Measurements from ENCODE around the gene RNASE1. TPM values are rescaled to one million over a fixed set of nuclear protein-coding genes. Genes with fewer than 3 reads are reported as not detected.

RNASE1 gene
- total and polyA plus RNA-seq, 2 donors (not counting 1 experiment from before 2014, with no cell fraction given) = 0.25 to 0.81 TPM

- Mint-ChIP-seq H3K4me1 (no peaks in the 10 kb centered on the region), H3K9me3 (ENCODE audit: insufficient read depth) (no peaks in the 10 kb centered on the region), H3K27me3 (peaks cover 5% of the 10 kb centered on the region), H3K27ac (no peak overlapping the region), H3K4me3 (no peak overlapping the region)
- H2AFZ ChIP-seq (ENCODE audit: insufficient read depth, low read depth, low read length, poor library complexity, severe bottlenecking) = no peak overlapping the region
- H4K20me1 ChIP-seq (ENCODE audit: control insufficient read depth, insufficient read depth, low read length, poor library complexity, severe bottlenecking) = no peaks in the 10 kb centered on the region
- ChIA-PET POLR2A (no interaction called here), CTCF (no interaction called here)
- H3K27me3 ChIP-seq (replicated peaks in 1 of 4; ENCODE audit: control extremely low read depth in 1 of 4, control insufficient read depth in 3 of 4, insufficient read depth in 4 of 4, low read length in 3 of 4) = no peaks in the 10 kb centered on the region
- no peak for TF ChIP-seq EZH2 (IDR thresholded peaks at IDR 0.05; ENCODE audit: borderline replicate concordance, insufficient read depth, low read depth, low read length, poor library complexity, severe bottlenecking)
- no peak for TF ChIP-seq CTCF (IDR thresholded peaks at IDR 0.05)
- H3K9ac ChIP-seq (ENCODE audit: low read length) = no peak overlapping the region
- no peak overlapping the region for H3K27ac ChIP-seq (ENCODE audit: low read length in 2 of 2)
- H3K79me2 ChIP-seq (ENCODE audit: control insufficient read depth, insufficient read depth, low read length) = no peaks in the 10 kb centered on the region
- WGBS (ENCODE audit: insufficient coverage) = 83% methylated on average over 3 of the region's 5 CpGs
- no peak for ATAC-seq (ENCODE audit: low read depth)
- no peak overlapping the region for H3K4me2 ChIP-seq (replicated peaks; ENCODE audit: low read depth, low read length, poor library complexity, severe bottlenecking)
- no peaks in the 10 kb centered on the region for H3K4me1 ChIP-seq (ENCODE audit: control insufficient read depth in 2 of 2, insufficient read depth in 2 of 2, low read length in 2 of 2)
- no peaks in the 10 kb centered on the region for H3K36me3 ChIP-seq (replicated peaks in 1 of 2; ENCODE audit: control extremely low read depth in 1 of 2, control insufficient read depth in 1 of 2, extremely low read depth in 1 of 2, insufficient read depth in 2 of 2, low read length in 1 of 2)
- intact Hi-C loops (cut with micrococcal nuclease) = no loop called here
- H3K4me3 ChIP-seq (ENCODE audit: control extremely low read depth in 1 of 5, extremely low read depth in 1 of 5, insufficient read depth in 1 of 5, low read depth in 2 of 5, low read length in 4 of 5) = no peak overlapping the region
- no peak for DNase-seq
- peaks cover 0 to 3% (median 1%) of the 10 kb centered on the region in 3 donors for H3K9me3 ChIP-seq (ENCODE audit: control extremely low read depth in 1 of 3, control insufficient read depth in 2 of 3, insufficient read depth in 1 of 3, low read length in 2 of 3)
Measured at GRCh38 chr14:20774258-20774824, 28.3 kb downstream of the RNASE1 start.

GRCh38 chr14:20772650-20773049 lies 30.0 kb downstream of the RNASE1 start:
- Histone ChIP-seq H3K27me3 (replicated peaks in 1 of 4; ENCODE audit: control extremely low read depth in 1 of 4, control insufficient read depth in 3 of 4, insufficient read depth in 4 of 4, low read length in 3 of 4) (no peaks in the 10 kb centered on the region), H3K9ac (ENCODE audit: low read length) (no peak overlapping the region), H3K79me2 (ENCODE audit: control insufficient read depth, insufficient read depth, low read length) (no peaks in the 10 kb centered on the region), H2AFZ (ENCODE audit: insufficient read depth, low read depth, low read length, poor library complexity, severe bottlenecking) (no peak overlapping the region), H3K36me3 (replicated peaks in 1 of 2; ENCODE audit: control extremely low read depth in 1 of 2, control insufficient read depth in 1 of 2, extremely low read depth in 1 of 2, insufficient read depth in 2 of 2, low read length in 1 of 2) (no peaks in the 10 kb centered on the region), H3K27ac (ENCODE audit: low read length in 2 of 2) (no peak overlapping the region), H3K4me3 (ENCODE audit: control extremely low read depth in 1 of 5, extremely low read depth in 1 of 5, insufficient read depth in 1 of 5, low read depth in 2 of 5, low read length in 4 of 5) (no peak overlapping the region), H4K20me1 (ENCODE audit: control insufficient read depth, insufficient read depth, low read length, poor library complexity, severe bottlenecking) (no peaks in the 10 kb centered on the region), H3K4me1 (ENCODE audit: control insufficient read depth in 2 of 2, insufficient read depth in 2 of 2, low read length in 2 of 2) (no peaks in the 10 kb centered on the region), H3K4me2 (replicated peaks; ENCODE audit: low read depth, low read length, poor library complexity, severe bottlenecking) (no peak overlapping the region), H3K9me3 (ENCODE audit: control extremely low read depth in 1 of 3, control insufficient read depth in 2 of 3, insufficient read depth in 1 of 3, low read length in 2 of 3) (no peaks in the 10 kb centered on the region)
- intact Hi-C loops (cut with micrococcal nuclease) = no loop called here
- peaks cover 9% of the 10 kb centered on the region for H3K27me3 Mint-ChIP-seq
- 75% methylated on average over 2 of the region's 3 CpGs for WGBS (ENCODE audit: insufficient coverage)
- H3K27ac Mint-ChIP-seq = no peak overlapping the region
- no peak overlapping the region for H3K4me3 Mint-ChIP-seq
- no peak for DNase-seq
- no peak for TF ChIP-seq CTCF (IDR thresholded peaks at IDR 0.05)
- TF ChIP-seq EZH2 (IDR thresholded peaks at IDR 0.05; ENCODE audit: borderline replicate concordance, insufficient read depth, low read depth, low read length, poor library complexity, severe bottlenecking) = no peak
- no peaks in the 10 kb centered on the region for H3K9me3 Mint-ChIP-seq (ENCODE audit: insufficient read depth)
- CTCF ChIA-PET = no interaction called here
- POLR2A ChIA-PET = no interaction called here
- no peak for ATAC-seq (ENCODE audit: low read depth)
- no peaks in the 10 kb centered on the region for H3K4me1 Mint-ChIP-seq

All from B cell (primary cell).